HepG2 (cell line): ENCODE results near the gene ALG3.

ENCODE experiments used
- MED1 ChIP-seq: sonication (generic); formaldehyde crosslinking; IDR thresholded peaks from 2 replicates; pipeline ENCODE4 v1.4.0; 2020; ENCODE audit warnings: missing genetic modification reagents
- ZNF619 ChIP-seq: sonication (generic); formaldehyde crosslinking; IDR thresholded peaks from 2 replicates; pipeline ENCODE4 v1.4.0; 2020; ENCODE audit warnings: mild to moderate bottlenecking, missing genetic modification reagents

- TF ChIP-seq MED1: peak; percentile 94
- TF ChIP-seq ZNF619: peak; percentile 88; the same call in 1 of the 2 replicates
Observed at GRCh38 chr3:184241447-184242296, 7.1 kb downstream of the ALG3 start.
